Keratinocyte (primary cell): Measurements from ENCODE around the gene TMEM26. TPM values are rescaled to one million over a fixed set of nuclear protein-coding genes. Genes with fewer than 3 reads are reported as not detected.

Experiments used
- DNase-seq: peaks from one replicate; pipeline ENCODE4 v3.0.0-alpha.2; 2011; ENCODE audit warnings: low read depth, missing footprints, low spot score
- FAIRE-seq: peaks from 2 replicates; lab custom pipeline; 2011; peaks lifted over from hg19 to GRCh38; lab: Jason Lieb, UNC
- H2AFZ ChIP-seq: 2 replicates; pipeline ENCODE4 v1.6.0; 2012; ENCODE audit warnings: low read length, control low read depth, inconsistent platforms; ENCODE audit not compliant: control insufficient read depth
- H3K27ac ChIP-seq: 2 replicates; pipeline ENCODE4 v1.5.1; 2011; ENCODE audit warnings: low read length; ENCODE audit not compliant: control insufficient read depth, insufficient read depth
- H3K27me3 ChIP-seq: 3 replicates; pipeline ENCODE4 v1.6.0; 2011; ENCODE audit warnings: low read length; ENCODE audit not compliant: control insufficient read depth, insufficient read depth; ENCODE audit errors: extremely low read depth
- H3K36me3 ChIP-seq, 2 experiments: 2 replicates in 1 of 2; 3 replicates in 1 of 2; pipeline ENCODE4 v1.5.1; 2011; ENCODE audit warnings: low read length in 2 of 2, mild to moderate bottlenecking in 1 of 2; ENCODE audit not compliant: control insufficient read depth in 2 of 2, insufficient read depth in 2 of 2; ENCODE audit errors: extremely low read depth in 1 of 2
- H3K4me1 ChIP-seq: 3 replicates; pipeline ENCODE4 v1.5.1; 2011; ENCODE audit warnings: low read length; ENCODE audit not compliant: control insufficient read depth, insufficient read depth; ENCODE audit errors: extremely low read depth
- H3K4me2 ChIP-seq: 3 replicates; pipeline ENCODE4 v1.6.0; 2011; ENCODE audit warnings: low read depth, low read length; ENCODE audit not compliant: control insufficient read depth, insufficient read depth; ENCODE audit errors: extremely low read depth
- H3K4me3 ChIP-seq, 3 experiments: fragments of 200-600 bp in 1 of 3; sonication (generic) in 1 of 3; 2 replicates in 2 of 3; 3 replicates in 1 of 3; pipeline ENCODE4 v1.5.1; 2011 to 2016; ENCODE audit warnings: low read length in 3 of 3, mild to moderate bottlenecking in 3 of 3, control low read depth in 2 of 3, inconsistent platforms in 1 of 3, low read depth in 1 of 3, mixed read lengths in 1 of 3, mixed run types in 1 of 3, moderate library complexity in 1 of 3; ENCODE audit not compliant: control insufficient read depth in 2 of 3, insufficient read depth in 2 of 3; ENCODE audit errors: extremely low read depth in 1 of 3
- H3K79me2 ChIP-seq: 2 replicates; pipeline ENCODE4 v1.6.0; 2012; ENCODE audit warnings: low read length; ENCODE audit not compliant: control insufficient read depth, insufficient read depth
- H3K9ac ChIP-seq: 3 replicates; pipeline ENCODE4 v1.6.0; 2011; ENCODE audit warnings: low read length; ENCODE audit not compliant: control insufficient read depth, insufficient read depth; ENCODE audit errors: extremely low read depth
- H3K9me1 ChIP-seq: 3 replicates; pipeline ENCODE4 v1.6.0; 2011; ENCODE audit warnings: low read length; ENCODE audit not compliant: control insufficient read depth, insufficient read depth; ENCODE audit errors: extremely low read depth
- H3K9me3 ChIP-seq: 2 replicates; pipeline ENCODE4 v1.5.1; 2012; ENCODE audit warnings: low read depth, low read length; ENCODE audit not compliant: control insufficient read depth
- H4K20me1 ChIP-seq: 3 replicates; pipeline ENCODE4 v1.6.0; 2011; ENCODE audit warnings: low read length; ENCODE audit not compliant: control insufficient read depth, insufficient read depth; ENCODE audit errors: extremely low read depth
- CTCF ChIP-seq, 3 experiments: IDR thresholded peaks in 1 of 3; conservative IDR thresholded peaks in 1 of 3; optimal IDR thresholded peaks in 1 of 3; 2 replicates in 2 of 3; 3 replicates in 1 of 3; pipeline versions ENCODE3 to v1.5.1; 2011; ENCODE audit warnings: low read length in 3 of 3, mild to moderate bottlenecking in 3 of 3, moderate library complexity in 2 of 3, control low read depth in 1 of 3, inconsistent platforms in 1 of 3; ENCODE audit not compliant: insufficient read depth in 2 of 3; ENCODE audit errors: extremely low read depth in 1 of 3
- EZH2 ChIP-seq: IDR thresholded peaks from one replicate; pipeline ENCODE4 v1.6.1; 2012; ENCODE audit warnings: inconsistent platforms, mild to moderate bottlenecking, low read length, moderate library complexity
- dilution Hi-C: fragments of 300-500 bp; cut with MboI; formaldehyde crosslinking; loops from one replicate; pipeline ENCODE4 v1.7.0; 2020; ENCODE audit warnings: low sequenced_read_pairs; ENCODE audit not compliant: extremely low pct_ligation_motif_present
- polyA plus RNA-seq, 5 experiments: library from polyadenylated mRNA; depleted of rRNA in 3 of 5; stranded (reverse) in 3 of 5; stranded (forward) in 1 of 5; unstranded in 1 of 5; fragments of >200 nt; gene quantifications; 1 replicate in 1 of 5; 2 replicates in 3 of 5; 3 replicates in 1 of 5; pipeline versions ENCODE4 v1.2.1 to v1.2.3, GENCODE V29; 2011 to 2012; ENCODE audit warnings: missing spikeins in 2 of 5, low read depth in 1 of 5, low replicate concordance in 1 of 5

Gene TMEM26
- polyA plus RNA-seq, 1 donor (not counting 4 experiments of a cell fraction or from before 2014, with no cell fraction given), result not detected

- no peaks in the 10 kb centered on the region for H3K36me3 ChIP-seq
- H4K20me1 ChIP-seq, result no peaks in the 10 kb centered on the region
- no peak overlapping the region for H3K4me2 ChIP-seq
- H3K9me3 ChIP-seq, result no peaks in the 10 kb centered on the region
- H3K4me1 ChIP-seq, result no peaks in the 10 kb centered on the region
- H3K9me1 ChIP-seq, result no peaks in the 10 kb centered on the region
- H2AFZ ChIP-seq, result no peak overlapping the region
- no peak for TF ChIP-seq EZH2
- TF ChIP-seq CTCF (optimal IDR thresholded peaks at IDR 0.05 in 1 of 3, IDR thresholded peaks at IDR 0.05 in 1 of 3, conservative IDR thresholded peaks at IDR 0.05 in 1 of 3; ENCODE audit: extremely low read depth in 1 of 3, insufficient read depth in 2 of 3, low read length in 3 of 3), result no peak
- dilution Hi-C loops, result no loop called here
- H3K27ac ChIP-seq, result no peak overlapping the region
- FAIRE-seq, result no peak
- H3K79me2 ChIP-seq, result no peaks in the 10 kb centered on the region
- no peaks in the 10 kb centered on the region for H3K27me3 ChIP-seq
- no peak for DNase-seq
- H3K9ac ChIP-seq, result no peak overlapping the region
- H3K4me3 ChIP-seq, result no peak overlapping the region
Measured at GRCh38 chr10:61357687-61358086, 95.5 kb downstream of the TMEM26 start.

Other genes with a start within 250 kb of the TMEM26 start
- 0.17 to 0.40 TPM in 2 of 3 replicates, not detected in the other for gene CABCOCO1, start 209.5 kb upstream of the TMEM26 start, polyA plus RNA-seq